AG09309 (cell line): Measurements from ENCODE around the gene MVD.

Experiments
- DNase-seq: peaks from one replicate; pipeline ENCODE4 v3.0.0-alpha.2; 2010; ENCODE audit warnings: low read depth
- H3K4me3 ChIP-seq: 2 replicates; pipeline ENCODE4 v1.5.1; 2011; ENCODE audit warnings: mild to moderate bottlenecking, low read depth, low read length, moderate library complexity; ENCODE audit not compliant: control insufficient read depth
- CTCF ChIP-seq: IDR thresholded peaks from 2 replicates; pipeline ENCODE4 v1.5.1; 2011; ENCODE audit warnings: mild to moderate bottlenecking, low read depth, low read length, inconsistent platforms; ENCODE audit not compliant: insufficient read depth, control insufficient read depth; ENCODE audit errors: missing control alignments

Gene MVD

GRCh38 chr16:88647178-88648070 is 15.5 kb downstream of the MVD start:
- no peak for TF ChIP-seq CTCF
- no peak for DNase-seq
- no peak overlapping the region for H3K4me3 ChIP-seq

- no peak for TF ChIP-seq CTCF
- DNase-seq = no peak
- H3K4me3 ChIP-seq = no peak overlapping the region
These were observed 16.4 kb downstream of the MVD start for GRCh38 chr16:88646345-88647034.

GRCh38 chr16:88645941-88646340 is 16.9 kb downstream of the MVD start:
- TF ChIP-seq CTCF = no peak
- no peak for DNase-seq
- no peak overlapping the region for H3K4me3 ChIP-seq

GRCh38 chr16:88645455-88645854 is 17.4 kb downstream of the MVD start:
- no peak for TF ChIP-seq CTCF
- no peak for DNase-seq
- H3K4me3 ChIP-seq = no peak overlapping the region

- TF ChIP-seq CTCF = no peak
- no peak for DNase-seq
- no peak overlapping the region for H3K4me3 ChIP-seq
These were observed 19.3 kb downstream of the MVD start for GRCh38 chr16:88643644-88643932.

GRCh38 chr16:88642881-88643643 is 19.8 kb downstream of the MVD start:
- DNase-seq = no peak
- H3K4me3 ChIP-seq = no peak overlapping the region
- TF ChIP-seq CTCF = no peak
